Cardiac muscle cell (in vitro differentiated cells and primary cell): ENCODE data around the gene ATL1. TPM values are rescaled to one million over a fixed set of nuclear protein-coding genes. Genes with fewer than 3 reads are reported as not detected.
A peak's percentile ranks its signal among the peaks of the same experiment; 100 is the strongest.
"Not testable (repeated sequence)": the region's sequence is repeated elsewhere in the genome, so short reads cannot be mapped to it uniquely, and the experiment has no call there.

Experiments used
- DNase-seq, 2 donors: peaks; one replicate each; pipeline versions ENCODE4 v3.0.0 to v3.0.0-alpha.2; 2010 to 2017; ENCODE audit warnings: low read depth in 1 of 2, low spot score in 1 of 2
- H3K27ac ChIP-seq: fragments of 200-600 bp; sonication (generic); 2 replicates; pipeline ENCODE4 v1.5.1; 2016
- H3K27me3 ChIP-seq: fragments of 200-600 bp; sonication (generic); 2 replicates; pipeline ENCODE4 v1.6.0; 2016; ENCODE audit warnings: control low read depth
- H3K36me3 ChIP-seq: fragments of 200-600 bp; sonication (generic); 2 replicates; pipeline ENCODE4 v1.5.1; 2016; ENCODE audit warnings: control low read depth
- H3K4me1 ChIP-seq: fragments of 200-600 bp; sonication (generic); 2 replicates; pipeline ENCODE4 v1.8.1; 2017; ENCODE audit warnings: low read depth, mild to moderate bottlenecking, mixed run types
- H3K4me3 ChIP-seq: fragments of 200-600 bp; sonication (generic); 2 replicates; pipeline ENCODE4 v1.5.1; 2016; ENCODE audit warnings: mild to moderate bottlenecking
- H3K9me3 ChIP-seq: fragments of 200-600 bp; sonication (generic); 2 replicates; pipeline ENCODE4 v1.5.1; 2017; ENCODE audit warnings: low read depth, mild to moderate bottlenecking, control low read depth
- polyA plus RNA-seq: library from polyadenylated mRNA; unstranded; fragments of >200 nt; fragmentation: Nextera tagmentation; extraction: Ambion mirVana; gene quantifications from 2 replicates; pipeline ENCODE4 v1.2.1, GENCODE V29; 2016
- total RNA-seq: library from RNA; depleted of rRNA; stranded (reverse); fragments of >200 nt; gene quantifications from 2 replicates; pipeline ENCODE4 v1.2.3, GENCODE V29; 2016
- TF ChIP-seq, protein P1 (sequence below): IDR thresholded peaks from 2 replicates; pipeline ENCODE4 v1.5.1; 2012; ENCODE audit warnings: low read depth, mild to moderate bottlenecking, low read length

Gene ATL1
- total and polyA plus RNA-seq, 2 experiments from 2014 or later: 0.39 to 3.3 TPM

DNA sequence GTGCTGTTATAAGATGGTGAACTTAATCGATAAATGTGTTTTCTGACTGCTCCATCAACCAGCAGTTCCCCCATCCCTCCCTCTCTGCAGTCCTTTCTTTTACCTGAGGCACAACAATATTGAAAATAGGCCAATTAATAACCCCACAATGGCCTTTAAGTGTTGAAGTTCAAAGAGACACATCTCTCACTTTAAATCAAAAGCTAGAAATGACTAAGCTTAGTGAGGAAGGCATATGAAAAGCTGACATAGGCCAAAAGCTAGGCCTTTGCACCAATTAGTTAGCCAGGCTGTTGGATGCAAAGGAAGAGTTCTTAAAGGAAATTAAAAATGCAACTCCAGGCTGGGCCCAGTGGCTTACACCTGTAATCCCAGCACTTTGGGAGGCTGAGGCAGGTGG, 64.5 kb downstream of the ATL1 start:
- H3K9me3 ChIP-seq: no peaks in the 10 kb centered on the region
- H3K27ac ChIP-seq: no peak overlapping the region
- H3K4me1 ChIP-seq: no peaks in the 10 kb centered on the region
- no peaks in the 10 kb centered on the region for H3K36me3 ChIP-seq
- no peaks in the 10 kb centered on the region for H3K27me3 ChIP-seq
- DNase-seq: no peak
- TF ChIP-seq, protein P1, sequence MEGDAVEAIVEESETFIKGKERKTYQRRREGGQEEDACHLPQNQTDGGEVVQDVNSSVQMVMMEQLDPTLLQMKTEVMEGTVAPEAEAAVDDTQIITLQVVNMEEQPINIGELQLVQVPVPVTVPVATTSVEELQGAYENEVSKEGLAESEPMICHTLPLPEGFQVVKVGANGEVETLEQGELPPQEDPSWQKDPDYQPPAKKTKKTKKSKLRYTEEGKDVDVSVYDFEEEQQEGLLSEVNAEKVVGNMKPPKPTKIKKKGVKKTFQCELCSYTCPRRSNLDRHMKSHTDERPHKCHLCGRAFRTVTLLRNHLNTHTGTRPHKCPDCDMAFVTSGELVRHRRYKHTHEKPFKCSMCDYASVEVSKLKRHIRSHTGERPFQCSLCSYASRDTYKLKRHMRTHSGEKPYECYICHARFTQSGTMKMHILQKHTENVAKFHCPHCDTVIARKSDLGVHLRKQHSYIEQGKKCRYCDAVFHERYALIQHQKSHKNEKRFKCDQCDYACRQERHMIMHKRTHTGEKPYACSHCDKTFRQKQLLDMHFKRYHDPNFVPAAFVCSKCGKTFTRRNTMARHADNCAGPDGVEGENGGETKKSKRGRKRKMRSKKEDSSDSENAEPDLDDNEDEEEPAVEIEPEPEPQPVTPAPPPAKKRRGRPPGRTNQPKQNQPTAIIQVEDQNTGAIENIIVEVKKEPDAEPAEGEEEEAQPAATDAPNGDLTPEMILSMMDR: no peak
- no peak overlapping the region for H3K4me3 ChIP-seq

DNA sequence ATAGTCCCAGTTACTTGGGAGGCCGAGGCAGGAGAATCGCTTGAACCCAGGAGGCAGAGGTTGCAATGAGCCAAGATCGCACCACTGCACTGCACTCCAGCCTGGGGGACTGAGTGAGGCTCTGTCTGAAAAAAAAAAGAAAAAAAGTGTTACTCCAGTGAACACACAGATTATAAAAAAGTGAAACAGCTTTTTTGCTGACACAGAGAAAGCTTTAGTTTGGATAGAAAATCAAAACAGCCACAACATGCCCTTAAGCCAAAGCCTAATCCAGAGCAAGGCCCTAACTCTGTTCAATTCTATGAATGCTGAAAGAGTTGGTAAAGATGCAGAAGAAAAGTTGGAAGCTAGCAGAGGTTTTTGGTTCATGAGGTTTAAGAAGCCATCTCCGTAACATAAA, 65.0 kb downstream of the ATL1 start:
- not testable (repeated sequence) for H3K27me3 ChIP-seq, DNase-seq, H3K4me1 ChIP-seq, H3K36me3 ChIP-seq, H3K4me3 ChIP-seq, H3K27ac ChIP-seq, H3K9me3 ChIP-seq

DNA sequence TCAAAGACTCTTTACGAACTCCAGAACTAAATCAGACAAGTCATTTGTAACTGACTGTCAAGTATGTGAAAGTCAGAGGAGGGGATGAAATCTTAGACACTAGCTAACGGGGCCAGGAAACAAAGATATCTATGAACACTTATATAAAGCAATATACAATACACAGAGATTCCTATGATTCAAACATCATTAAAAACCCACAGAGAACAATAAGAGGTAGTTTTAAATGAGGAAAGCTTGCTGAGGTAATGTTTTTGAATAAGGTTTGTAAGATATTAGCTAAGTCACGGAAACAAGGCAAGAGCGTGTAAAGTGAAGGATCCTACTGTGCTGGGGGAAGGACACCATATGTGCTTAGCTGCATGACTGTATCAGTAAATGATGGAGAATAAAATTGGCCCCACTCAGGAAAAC, 71.5 kb downstream of the ATL1 start:
- DNase-seq: no peak
- Histone ChIP-seq H3K27me3 (no peaks in the 10 kb centered on the region), H3K4me3 (no peak overlapping the region), H3K4me1 (peaks cover 9% of the 10 kb centered on the region), H3K36me3 (peaks cover 12% of the 10 kb centered on the region), H3K9me3 (no peaks in the 10 kb centered on the region), H3K27ac (peak overlapping the region; percentile 57)
- TF ChIP-seq, protein P1: no peak

DNA sequence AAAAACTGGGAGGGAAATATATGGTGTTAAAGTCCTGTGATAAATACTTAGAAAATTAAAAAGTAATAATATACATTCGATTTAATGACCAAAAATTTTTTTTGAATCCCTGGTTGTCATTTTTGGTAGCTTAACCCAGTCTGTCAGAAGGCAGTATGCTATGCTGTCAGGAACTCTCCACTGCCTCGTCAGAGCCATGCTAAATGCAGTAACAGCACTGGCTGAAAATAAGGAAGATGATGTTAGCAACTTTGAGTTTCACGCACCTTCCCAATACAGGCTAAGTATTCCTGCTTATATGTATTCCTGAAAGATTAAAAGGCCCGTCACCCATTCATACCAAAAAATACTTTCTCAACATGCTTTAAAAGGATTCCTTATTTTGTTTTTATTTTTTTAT, 74.0 kb downstream of the ATL1 start:
- TF ChIP-seq, protein P1: no peak
- no peaks in the 10 kb centered on the region for H3K27me3 ChIP-seq
- H3K4me3 ChIP-seq: no peak overlapping the region
- peaks cover 12% of the 10 kb centered on the region for H3K36me3 ChIP-seq
- peaks cover 9% of the 10 kb centered on the region for H3K4me1 ChIP-seq
- H3K27ac ChIP-seq: peak overlapping the region; percentile 61
- no peaks in the 10 kb centered on the region for H3K9me3 ChIP-seq
- peak in 1 of 2 donors; percentile 12 for DNase-seq

DNA sequence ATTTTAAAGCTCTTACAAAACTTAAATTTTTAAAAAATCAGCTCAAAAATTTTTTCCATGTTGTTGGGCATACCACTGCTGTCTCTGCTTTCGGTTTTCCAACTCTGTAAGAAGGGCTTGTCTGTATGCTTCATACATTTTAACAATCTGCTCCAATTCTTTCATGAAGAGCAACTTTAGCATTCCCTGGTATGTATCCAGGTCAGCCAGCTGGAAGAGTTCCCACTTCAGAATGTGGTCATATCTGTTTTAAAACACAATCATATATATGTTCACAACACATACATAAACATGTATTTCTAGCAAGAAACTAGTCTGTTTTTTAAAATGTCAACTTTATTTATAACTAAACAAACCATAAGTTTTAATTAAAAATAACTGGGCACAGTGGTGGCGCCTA, 75.2 kb downstream of the ATL1 start:
- H3K36me3 ChIP-seq: peaks cover 12% of the 10 kb centered on the region
- peak in 1 of 2 donors; percentile 50 for DNase-seq
- H3K27me3 ChIP-seq: no peaks in the 10 kb centered on the region
- H3K4me1 ChIP-seq: peaks cover 9% of the 10 kb centered on the region
- no peaks in the 10 kb centered on the region for H3K9me3 ChIP-seq
- H3K27ac ChIP-seq: no peak overlapping the region
- H3K4me3 ChIP-seq: no peak overlapping the region
- TF ChIP-seq, protein P1: no peak

DNA sequence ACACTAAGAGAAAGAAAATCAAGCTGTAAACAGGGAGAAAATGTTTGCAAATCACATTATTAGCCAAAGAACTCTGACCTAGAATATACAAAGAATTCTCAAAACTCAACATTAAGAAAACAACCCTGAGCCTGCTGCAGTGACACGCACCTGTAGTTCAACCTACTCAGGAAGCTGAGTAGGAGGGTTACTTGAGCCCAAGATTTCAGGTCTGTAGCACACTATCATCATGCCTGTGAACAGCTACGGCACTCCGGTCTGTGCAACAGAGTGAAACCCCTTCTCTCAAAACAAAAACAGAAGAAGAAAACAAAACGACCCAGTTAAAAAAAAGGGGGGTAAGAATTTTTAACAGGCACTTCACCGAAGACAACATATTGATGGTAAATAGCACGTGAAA, 87.3 kb downstream of the ATL1 start:
- Histone ChIP-seq H3K27me3 (no peaks in the 10 kb centered on the region), H3K27ac (no peak overlapping the region), H3K9me3 (no peaks in the 10 kb centered on the region), H3K4me3 (no peak overlapping the region), H3K4me1 (peaks cover 18% of the 10 kb centered on the region), H3K36me3 (peaks cover 5% of the 10 kb centered on the region)
- TF ChIP-seq, protein P1: no peak
- no peak for DNase-seq
